GM12878 (cell line): Measurements from ENCODE around the gene KIF2A. TPM values are rescaled to one million over a fixed set of nuclear protein-coding genes. Genes with fewer than 3 reads are reported as not detected.

Source experiments
- BMI1 ChIP-seq: fragments of 450-650 bp; IDR thresholded peaks from 2 replicates; pipeline ENCODE4 v1.6.1; 2016; ENCODE audit warnings: mild to moderate bottlenecking, moderate library complexity, borderline replicate concordance
- E2F4 ChIP-seq: IDR thresholded peaks from 2 replicates; pipeline ENCODE4 v1.6.1; 2012; ENCODE audit warnings: low read depth, low read length, improper control_type of control experiment
- E2F8 ChIP-seq: fragments of 450-650 bp; IDR thresholded peaks from 2 replicates; pipeline ENCODE4 v1.6.1; 2018; ENCODE audit warnings: mild to moderate bottlenecking, low read depth, moderate library complexity; ENCODE audit not compliant: partially characterized antibody
- EED ChIP-seq: sonication (generic); IDR thresholded peaks from 2 replicates; pipeline ENCODE4 v1.6.1; 2016; ENCODE audit warnings: antibody characterized with exemption, low read depth
- NKRF ChIP-seq: fragments of 450-650 bp; conservative IDR thresholded peaks from 2 replicates; pipeline ENCODE4 v1.6.1; 2017; ENCODE audit warnings: mild to moderate bottlenecking, moderate library complexity
- RAD51 ChIP-seq: fragments of 450-650 bp; IDR thresholded peaks from 2 replicates; pipeline ENCODE4 v1.6.1; 2016; ENCODE audit warnings: moderate library complexity, mild to moderate bottlenecking, inconsistent platforms
- RELA ChIP-seq: fragments of 450-650 bp; IDR thresholded peaks from 2 replicates; pipeline ENCODE4 v1.8.0; 2014; ENCODE audit warnings: borderline replicate concordance; ENCODE audit not compliant: partially characterized antibody
- SIN3A ChIP-seq: IDR thresholded peaks from 2 replicates; pipeline ENCODE4 v1.6.1; 2012; ENCODE audit warnings: low read depth, low read length, improper control_type of control experiment
- SMARCA5 ChIP-seq: fragments of 450-650 bp; IDR thresholded peaks from 2 replicates; pipeline ENCODE4 v1.6.1; 2017; ENCODE audit warnings: mild to moderate bottlenecking
- TCF12 ChIP-seq: IDR thresholded peaks from 2 replicates; pipeline ENCODE4 v1.6.1; 2011; ENCODE audit warnings: low read depth, mild to moderate bottlenecking, low read length
- ZBTB40 ChIP-seq: fragments of 450-650 bp; IDR thresholded peaks from 2 replicates; pipeline ENCODE4 v1.6.1; 2016; ENCODE audit warnings: mild to moderate bottlenecking, moderate library complexity, borderline replicate concordance
- ZNF24 ChIP-seq: fragments of 450-650 bp; IDR thresholded peaks from 2 replicates; pipeline ENCODE4 v1.6.1; 2017; ENCODE audit warnings: antibody characterized with exemption, mild to moderate bottlenecking
- ZNF274 ChIP-seq: IDR thresholded peaks from one replicate; pipeline ENCODE4 v1.8.0; 2011; ENCODE audit not compliant: insufficient read length, insufficient read depth
- polyA plus RNA-seq, 11 experiments: library from polyadenylated mRNA; depleted of rRNA in 4 of 11; unstranded in 6 of 11; stranded (reverse) in 5 of 11; fragments of >200 nt; fragmentation: Nextera tagmentation in 4 of 11; fragmentation: Illumina TruSeq in 1 of 11; extraction: Ambion mirVana in 4 of 11; extraction: Trizol in 1 of 11; gene quantifications; 1 replicate in 1 of 11; 2 replicates in 10 of 11; pipeline versions ENCODE4 v1.2.1 to v1.2.3, GENCODE V29; 2011 to 2016; ENCODE audit warnings: inconsistent platforms in 2 of 11, missing spikeins in 2 of 11, low read depth in 1 of 11
- total RNA-seq, 4 experiments: library from RNA; depleted of rRNA in 3 of 4; stranded (reverse); fragments of >200 nt in 3 of 4; fragmentation: Illumina TruSeq in 1 of 4; extraction: Trizol in 1 of 4; gene quantifications; 2 replicates each; pipeline versions ENCODE4 v1.2.1 to v1.2.3, GENCODE V29; 2013 to 2021

The KIF2A gene
- total and polyA plus RNA-seq, 10 of the 15 experiments (the other 5 are each of a cell fraction or from before 2014, with no cell fraction given), result 35.9 to 124 (median 80.1) TPM

- no peak for TF ChIP-seq NKRF
- TF ChIP-seq RAD51, result no peak
- TF ChIP-seq SIN3A, result no peak
- TF ChIP-seq RELA, result no peak
- TF ChIP-seq E2F8, result no peak
- no peak for TF ChIP-seq TCF12
- no peak for TF ChIP-seq ZNF274
- TF ChIP-seq EED, result no peak
- TF ChIP-seq E2F4, result no peak
- TF ChIP-seq BMI1, result no peak
- TF ChIP-seq ZBTB40, result no peak
- no peak for TF ChIP-seq ZNF24
- no peak for TF ChIP-seq SMARCA5
Measured at GRCh38 chr5:62375627-62376026, 69.6 kb downstream of the KIF2A start (continued).
